Nephron (organoid): Measurements from ENCODE around the gene MAPK14.

Experiments
- H3K27ac Mint-ChIP-seq, 3 experiments: 2 replicates each; pipeline ENCODE4 v1.8.0; 2020; ENCODE audit warnings: mixed read lengths in 3 of 3, mild to moderate bottlenecking in 2 of 3, moderate library complexity in 1 of 3
- H3K27me3 Mint-ChIP-seq: 2 replicates; pipeline ENCODE4 v1.8.0; 2021; ENCODE audit warnings: low read depth, mild to moderate bottlenecking, moderate library complexity, mixed read lengths
- H3K36me3 Mint-ChIP-seq: 2 replicates; pipeline ENCODE4 v1.8.0; 2020; ENCODE audit warnings: low read depth, mixed read lengths
- H3K4me1 Mint-ChIP-seq: 2 replicates; pipeline ENCODE4 v1.8.0; 2020; ENCODE audit warnings: mixed read lengths
- H3K4me3 Mint-ChIP-seq, 3 experiments: 2 replicates each; pipeline ENCODE4 v1.8.0; 2020; ENCODE audit warnings: mild to moderate bottlenecking in 3 of 3, mixed read lengths in 3 of 3, moderate library complexity in 2 of 3
- H3K9me3 Mint-ChIP-seq: 2 replicates; pipeline ENCODE4 v1.8.0; 2020; ENCODE audit warnings: mixed read lengths
- TF ChIP-seq, protein P1 (sequence below), 3 experiments: fragments of 200-600 bp; sonication (generic); IDR thresholded peaks; one replicate each; pipeline ENCODE4 v1.5.0; 2021; ENCODE audit warnings: antibody characterized with exemption in 3 of 3; ENCODE audit not compliant: unreplicated experiment in 3 of 3

MAPK14 gene

DNA sequence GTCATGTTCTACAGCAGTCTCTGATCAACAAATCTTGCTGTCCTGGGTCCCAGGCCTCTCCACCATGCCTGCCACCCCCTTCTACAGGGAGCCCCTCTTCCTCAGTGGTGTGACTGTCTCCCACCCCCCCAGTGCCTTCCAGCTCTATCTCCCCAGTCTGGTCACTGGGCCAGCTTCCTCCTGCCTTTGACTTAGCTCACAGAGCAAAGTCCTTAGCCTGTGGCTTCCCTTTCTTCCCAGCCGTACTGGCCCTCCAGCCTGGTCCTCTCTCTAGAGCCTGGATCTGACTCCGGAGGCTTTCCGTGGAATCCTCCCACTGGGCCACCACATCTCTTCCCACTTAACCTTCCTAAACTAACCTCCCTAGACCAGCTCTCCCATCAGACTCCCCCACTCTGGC, 119.7 kb downstream of the MAPK14 start:
- Mint-ChIP-seq H3K9me3 (peaks cover 4% of the 10 kb centered on the region), H3K36me3 (no peaks in the 10 kb centered on the region), H3K27me3 (no peaks in the 10 kb centered on the region), H3K4me1 (no peaks in the 10 kb centered on the region), H3K27ac (no peak overlapping the region), H3K4me3 (no peak overlapping the region)
- TF ChIP-seq, protein P1, sequence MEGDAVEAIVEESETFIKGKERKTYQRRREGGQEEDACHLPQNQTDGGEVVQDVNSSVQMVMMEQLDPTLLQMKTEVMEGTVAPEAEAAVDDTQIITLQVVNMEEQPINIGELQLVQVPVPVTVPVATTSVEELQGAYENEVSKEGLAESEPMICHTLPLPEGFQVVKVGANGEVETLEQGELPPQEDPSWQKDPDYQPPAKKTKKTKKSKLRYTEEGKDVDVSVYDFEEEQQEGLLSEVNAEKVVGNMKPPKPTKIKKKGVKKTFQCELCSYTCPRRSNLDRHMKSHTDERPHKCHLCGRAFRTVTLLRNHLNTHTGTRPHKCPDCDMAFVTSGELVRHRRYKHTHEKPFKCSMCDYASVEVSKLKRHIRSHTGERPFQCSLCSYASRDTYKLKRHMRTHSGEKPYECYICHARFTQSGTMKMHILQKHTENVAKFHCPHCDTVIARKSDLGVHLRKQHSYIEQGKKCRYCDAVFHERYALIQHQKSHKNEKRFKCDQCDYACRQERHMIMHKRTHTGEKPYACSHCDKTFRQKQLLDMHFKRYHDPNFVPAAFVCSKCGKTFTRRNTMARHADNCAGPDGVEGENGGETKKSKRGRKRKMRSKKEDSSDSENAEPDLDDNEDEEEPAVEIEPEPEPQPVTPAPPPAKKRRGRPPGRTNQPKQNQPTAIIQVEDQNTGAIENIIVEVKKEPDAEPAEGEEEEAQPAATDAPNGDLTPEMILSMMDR (IDR thresholded peaks at IDR 0.05; ENCODE audit: unreplicated experiment in 3 of 3) = no peak

DNA sequence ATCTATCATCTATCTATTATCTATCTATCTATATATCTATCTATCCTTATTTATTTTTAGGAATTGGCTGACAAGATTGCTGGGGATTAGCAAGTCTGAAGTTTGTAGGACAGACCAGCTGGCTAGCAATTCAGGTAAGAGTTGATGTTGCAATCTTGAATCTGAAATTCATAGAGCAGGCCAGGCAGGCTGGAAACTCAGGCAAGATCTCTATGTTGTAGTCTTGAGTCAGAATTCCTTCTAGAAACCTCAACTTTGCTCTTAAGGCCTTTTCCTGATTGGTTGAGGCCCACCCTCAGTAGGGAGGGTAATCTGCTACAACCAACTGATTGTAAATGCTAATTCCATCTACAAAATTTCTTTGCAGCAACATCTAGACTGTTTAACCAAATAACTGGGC, 121.9 kb downstream of the MAPK14 start:
- Mint-ChIP-seq H3K9me3 (peaks cover 9% of the 10 kb centered on the region), H3K27me3 (no peaks in the 10 kb centered on the region), H3K4me1 (no peaks in the 10 kb centered on the region), H3K27ac (no peak overlapping the region), H3K4me3 (no peak overlapping the region), H3K36me3 (no peaks in the 10 kb centered on the region)
- TF ChIP-seq, protein P1 (IDR thresholded peaks at IDR 0.05; ENCODE audit: unreplicated experiment in 3 of 3) = no peak

DNA sequence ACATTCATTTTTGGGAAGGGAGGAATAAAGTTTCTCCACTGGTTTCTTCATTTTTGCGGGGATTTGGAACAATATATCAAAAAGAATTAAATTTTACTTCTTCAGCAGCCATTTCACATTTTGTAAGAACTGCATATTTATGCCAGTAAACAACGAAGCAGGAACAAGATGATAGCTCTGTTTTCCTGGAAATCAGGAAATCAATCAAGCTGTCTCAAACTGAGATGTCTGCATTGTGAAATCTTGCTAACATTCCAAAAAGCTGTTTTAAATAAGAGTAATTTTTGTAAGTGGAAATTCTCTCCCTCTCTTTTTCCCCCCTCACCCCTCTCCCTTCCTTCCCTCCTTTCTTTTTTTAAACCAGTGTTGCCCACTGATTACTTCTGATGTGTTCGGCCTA, 122.7 kb downstream of the MAPK14 start:
- peaks cover 17% of the 10 kb centered on the region for H3K9me3 Mint-ChIP-seq
- TF ChIP-seq, protein P1 (IDR thresholded peaks at IDR 0.05; ENCODE audit: unreplicated experiment in 3 of 3) = no peak
- H3K27ac Mint-ChIP-seq = no peak overlapping the region
- H3K4me3 Mint-ChIP-seq = no peak overlapping the region
- H3K27me3 Mint-ChIP-seq = no peaks in the 10 kb centered on the region
- no peaks in the 10 kb centered on the region for H3K4me1 Mint-ChIP-seq
- H3K36me3 Mint-ChIP-seq = no peaks in the 10 kb centered on the region

DNA sequence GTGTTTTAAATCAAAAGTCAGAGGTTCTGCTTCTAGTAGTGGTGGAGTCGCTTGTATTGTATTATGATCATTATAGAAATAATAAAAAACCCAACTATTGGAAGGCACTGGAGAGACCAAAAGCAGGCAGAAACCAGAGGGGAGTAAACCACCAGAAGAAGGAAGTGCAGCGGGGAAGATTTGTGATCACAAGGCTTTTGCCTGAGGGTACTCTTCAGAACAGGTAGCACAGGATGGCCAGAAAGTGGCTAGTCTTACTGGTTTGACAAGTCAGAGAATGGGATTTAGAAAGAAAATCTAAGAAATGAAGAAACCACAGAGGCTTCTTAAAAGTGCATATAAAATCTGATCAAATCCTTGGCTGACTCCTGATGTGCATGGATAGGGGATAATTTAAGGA, 126.7 kb downstream of the MAPK14 start:
- H3K27ac Mint-ChIP-seq = no peak overlapping the region
- H3K4me3 Mint-ChIP-seq = no peak overlapping the region
- no peaks in the 10 kb centered on the region for H3K36me3 Mint-ChIP-seq
- H3K9me3 Mint-ChIP-seq = peaks cover 24% of the 10 kb centered on the region
- no peaks in the 10 kb centered on the region for H3K27me3 Mint-ChIP-seq
- TF ChIP-seq, protein P1 (IDR thresholded peaks at IDR 0.05; ENCODE audit: unreplicated experiment in 3 of 3) = no peak
- H3K4me1 Mint-ChIP-seq = no peaks in the 10 kb centered on the region

DNA sequence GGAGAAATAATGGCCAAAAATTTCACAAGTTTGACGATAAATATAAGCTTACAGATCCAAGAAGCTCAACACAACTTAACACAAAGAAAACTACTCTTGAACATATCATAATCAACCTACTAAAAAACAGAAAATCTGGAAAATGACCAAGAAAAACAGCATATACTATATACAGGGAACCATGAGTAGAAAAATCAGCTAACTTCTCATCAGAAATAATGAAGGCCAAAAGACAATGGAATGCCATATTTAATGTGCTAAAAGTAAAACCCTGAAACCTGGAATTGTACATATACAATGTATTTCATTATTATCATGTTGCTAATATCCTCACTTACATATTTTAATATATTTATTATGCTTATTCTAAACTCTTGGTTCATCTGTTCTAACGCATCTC, 128.1 kb downstream of the MAPK14 start:
- Mint-ChIP-seq H3K9me3 (peaks cover 27% of the 10 kb centered on the region), H3K27ac (no peak overlapping the region), H3K4me3 (no peak overlapping the region), H3K36me3 (no peaks in the 10 kb centered on the region), H3K4me1 (no peaks in the 10 kb centered on the region), H3K27me3 (no peaks in the 10 kb centered on the region)
- TF ChIP-seq, protein P1 (IDR thresholded peaks at IDR 0.05; ENCODE audit: unreplicated experiment in 3 of 3) = no peak

DNA sequence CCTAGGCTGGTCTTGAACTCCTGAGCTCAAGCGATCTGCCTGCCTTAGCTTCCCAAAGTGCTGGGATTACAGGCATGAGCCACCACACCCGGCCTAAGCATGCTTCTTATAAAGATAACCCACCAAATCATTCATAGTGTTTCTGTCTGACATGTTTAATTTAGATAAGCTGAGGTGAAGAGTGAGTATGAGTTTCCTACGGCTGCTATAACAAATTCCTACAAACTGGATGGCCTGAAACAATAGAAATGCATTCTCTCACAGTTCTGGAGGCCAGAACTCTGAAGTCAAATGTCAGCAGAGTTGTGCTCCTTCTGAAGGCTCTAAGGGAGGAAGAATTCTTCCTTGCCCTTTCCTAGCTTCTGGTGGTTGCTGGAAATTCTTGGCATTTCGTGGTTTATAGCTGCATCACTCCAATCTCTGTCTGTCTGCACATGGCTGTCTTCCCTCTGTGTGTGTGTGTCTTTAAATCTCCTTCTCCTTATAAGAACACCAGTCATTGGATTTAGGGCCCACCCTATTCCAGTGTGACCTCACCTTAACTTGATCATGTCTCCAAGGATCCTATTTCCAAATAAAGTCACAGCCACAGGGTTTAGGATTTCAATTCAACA, 132.6 kb downstream of the MAPK14 start:
- Mint-ChIP-seq H3K9me3 (peaks cover 14% of the 10 kb centered on the region), H3K4me3 (no peak overlapping the region), H3K27me3 (no peaks in the 10 kb centered on the region), H3K4me1 (no peaks in the 10 kb centered on the region), H3K27ac (no peak overlapping the region), H3K36me3 (no peaks in the 10 kb centered on the region)
- TF ChIP-seq, protein P1 (IDR thresholded peaks at IDR 0.05; ENCODE audit: unreplicated experiment in 3 of 3) = no peak
